ENCODE data around the gene CHRNB4.

DNA sequence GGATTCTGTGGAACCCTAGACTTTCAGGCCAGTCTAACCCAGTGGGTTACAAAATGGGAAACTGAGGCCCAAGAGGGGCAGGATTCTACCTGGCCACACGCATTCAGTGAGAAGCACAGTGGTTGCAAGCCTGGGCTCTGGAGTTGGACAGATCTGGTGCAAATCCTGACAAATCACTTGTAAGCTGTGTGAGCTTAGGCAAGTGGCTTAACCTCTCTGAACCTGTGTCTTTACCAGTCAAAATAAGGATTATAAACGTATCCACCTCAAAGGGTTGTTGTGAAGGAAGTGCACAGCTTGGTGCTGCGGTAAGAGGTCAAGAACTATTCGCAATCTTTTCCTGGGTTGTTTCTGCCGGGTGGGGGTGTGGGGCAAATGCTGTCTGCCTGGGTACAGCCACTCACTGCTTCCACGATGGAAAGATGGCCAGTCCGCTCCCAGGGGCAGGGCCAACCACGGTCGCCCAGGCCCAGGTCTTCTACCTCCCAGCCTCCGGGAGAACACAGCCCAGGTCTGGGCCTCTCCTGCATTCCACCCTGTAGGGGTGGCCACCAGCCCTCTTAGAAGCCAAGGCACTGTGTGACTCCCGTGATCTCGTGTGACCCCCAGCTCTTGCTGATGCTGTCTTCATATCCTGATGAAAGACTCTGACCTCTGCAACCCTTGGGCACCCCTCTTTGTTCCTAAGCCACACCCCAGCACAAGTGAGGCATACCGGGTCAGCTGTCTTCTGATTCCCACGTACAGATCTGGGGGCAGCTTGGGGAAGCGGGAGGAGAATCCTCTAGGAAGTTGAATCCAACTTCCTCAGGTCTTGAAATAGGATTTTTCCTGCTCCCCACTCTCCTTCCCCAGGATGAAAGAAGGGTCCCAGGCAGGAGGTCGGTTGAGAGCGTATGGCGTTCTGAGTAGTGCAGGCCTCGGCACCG, 21.7 kb downstream of the CHRNB4 start:
- TF ChIP-seq PHF8 (conservative IDR thresholded peaks at IDR 0.05; ENCODE audit: low read depth, low read length): no peak
- TF ChIP-seq, protein P1, sequence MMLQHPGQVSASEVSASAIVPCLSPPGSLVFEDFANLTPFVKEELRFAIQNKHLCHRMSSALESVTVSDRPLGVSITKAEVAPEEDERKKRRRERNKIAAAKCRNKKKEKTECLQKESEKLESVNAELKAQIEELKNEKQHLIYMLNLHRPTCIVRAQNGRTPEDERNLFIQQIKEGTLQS (IDR thresholded peaks at IDR 0.05; ENCODE audit: insufficient read depth, low read depth, low read length): no peak
- TF ChIP-seq, protein P2, sequence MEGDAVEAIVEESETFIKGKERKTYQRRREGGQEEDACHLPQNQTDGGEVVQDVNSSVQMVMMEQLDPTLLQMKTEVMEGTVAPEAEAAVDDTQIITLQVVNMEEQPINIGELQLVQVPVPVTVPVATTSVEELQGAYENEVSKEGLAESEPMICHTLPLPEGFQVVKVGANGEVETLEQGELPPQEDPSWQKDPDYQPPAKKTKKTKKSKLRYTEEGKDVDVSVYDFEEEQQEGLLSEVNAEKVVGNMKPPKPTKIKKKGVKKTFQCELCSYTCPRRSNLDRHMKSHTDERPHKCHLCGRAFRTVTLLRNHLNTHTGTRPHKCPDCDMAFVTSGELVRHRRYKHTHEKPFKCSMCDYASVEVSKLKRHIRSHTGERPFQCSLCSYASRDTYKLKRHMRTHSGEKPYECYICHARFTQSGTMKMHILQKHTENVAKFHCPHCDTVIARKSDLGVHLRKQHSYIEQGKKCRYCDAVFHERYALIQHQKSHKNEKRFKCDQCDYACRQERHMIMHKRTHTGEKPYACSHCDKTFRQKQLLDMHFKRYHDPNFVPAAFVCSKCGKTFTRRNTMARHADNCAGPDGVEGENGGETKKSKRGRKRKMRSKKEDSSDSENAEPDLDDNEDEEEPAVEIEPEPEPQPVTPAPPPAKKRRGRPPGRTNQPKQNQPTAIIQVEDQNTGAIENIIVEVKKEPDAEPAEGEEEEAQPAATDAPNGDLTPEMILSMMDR (IDR thresholded peaks at IDR 0.05; ENCODE audit: control extremely low read depth in 1 of 3, insufficient read depth in 1 of 3, low read depth in 1 of 3, low read length in 3 of 3): no peak
- TF ChIP-seq TCF12 (IDR thresholded peaks at IDR 0.05; ENCODE audit: low read depth, low read length): no peak
- TF ChIP-seq TEAD4 (IDR thresholded peaks at IDR 0.05; ENCODE audit: low read depth, low read length): no peak; the same call in 1 of the 2 replicates
- no peak for TF ChIP-seq POLR2A (IDR thresholded peaks at IDR 0.05; ENCODE audit: control extremely low read depth in 1 of 2, low read depth in 2 of 2, low read length in 2 of 2)
- TF ChIP-seq KDM5A (IDR thresholded peaks at IDR 0.05; ENCODE audit: low read length): no peak
- TF ChIP-seq POLR2AphosphoS5 (IDR thresholded peaks at IDR 0.05; ENCODE audit: low read depth, low read length): no peak
- TF ChIP-seq SIRT6 (IDR thresholded peaks at IDR 0.05; ENCODE audit: low read length): no peak
- no peak for TF ChIP-seq EZH2 (IDR thresholded peaks at IDR 0.05; ENCODE audit: low read depth, low read length, severe bottlenecking)
- no peak for TF ChIP-seq CEBPB (IDR thresholded peaks at IDR 0.05; ENCODE audit: low read depth, low read length)
